Loucy (cell line): ENCODE measurements around the gene GPALPP1.

Experiments
- H2AFZ ChIP-seq: fragments of 200-600 bp; sonication (generic); 2 replicates; pipeline ENCODE4 v1.6.0; 2016; ENCODE audit warnings: antibody characterized with exemption, mild to moderate bottlenecking, low read length, moderate library complexity
- H3F3A ChIP-seq: fragments of 200-600 bp; 2 replicates; pipeline ENCODE4 v1.6.0; 2016; ENCODE audit warnings: antibody characterized with exemption, low read depth, mild to moderate bottlenecking
- H3K27me3 ChIP-seq: fragments of 200-600 bp; sonication (generic); 2 replicates; pipeline ENCODE4 v1.6.1; 2014; ENCODE audit warnings: low read length, mild to moderate bottlenecking; ENCODE audit not compliant: insufficient read depth, poor library complexity, severe bottlenecking
- H3K36me3 ChIP-seq: fragments of 200-600 bp; sonication (generic); 2 replicates; pipeline ENCODE4 v1.6.1; 2016; ENCODE audit warnings: low read length; ENCODE audit not compliant: insufficient read depth
- H3K4me1 ChIP-seq: fragments of 200-600 bp; sonication (generic); 2 replicates; pipeline ENCODE4 v1.5.1; 2014; ENCODE audit warnings: low read length, mild to moderate bottlenecking; ENCODE audit not compliant: insufficient read depth, poor library complexity, severe bottlenecking
- H3K4me2 ChIP-seq: fragments of 200-600 bp; sonication (generic); 2 replicates; pipeline ENCODE4 v1.6.0; 2014; ENCODE audit warnings: antibody characterized with exemption, low read length, low read depth, mild to moderate bottlenecking; ENCODE audit not compliant: poor library complexity, severe bottlenecking
- H3K4me3 ChIP-seq: fragments of 200-600 bp; sonication (generic); 2 replicates; pipeline ENCODE4 v1.5.1; 2014; ENCODE audit warnings: low read length, mild to moderate bottlenecking, mixed read lengths; ENCODE audit not compliant: poor library complexity, severe bottlenecking
- H3K79me2 ChIP-seq: fragments of 200-600 bp; sonication (generic); 2 replicates; pipeline ENCODE4 v1.6.1; 2014; ENCODE audit warnings: low read length; ENCODE audit not compliant: insufficient read depth
- H3K9ac ChIP-seq: fragments of 200-600 bp; sonication (generic); 2 replicates; pipeline ENCODE4 v1.6.0; 2014; ENCODE audit warnings: mild to moderate bottlenecking, low read depth, low read length, moderate library complexity; ENCODE audit not compliant: poor library complexity, severe bottlenecking
- H3K9me2 ChIP-seq: fragments of 200-600 bp; sonication (generic); replicated peaks from 2 replicates; pipeline ENCODE4 v1.6.1; 2016; ENCODE audit warnings: low read depth, low read length, mixed read lengths
- H3K9me3 ChIP-seq: fragments of 200-600 bp; sonication (generic); 2 replicates; pipeline ENCODE4 v1.6.1; 2014; ENCODE audit warnings: mild to moderate bottlenecking, antibody characterized with exemption, low read length, low read depth; ENCODE audit not compliant: insufficient read depth
- H4K20me1 ChIP-seq: fragments of 200-600 bp; sonication (generic); 2 replicates; pipeline ENCODE4 v1.6.0; 2014; ENCODE audit warnings: antibody characterized with exemption, low read length, mild to moderate bottlenecking; ENCODE audit not compliant: insufficient read depth, poor library complexity, severe bottlenecking
- CTCF ChIP-seq: fragments of 200-600 bp; sonication (generic); conservative IDR thresholded peaks from 2 replicates; pipeline ENCODE4 v1.5.1; 2014; ENCODE audit warnings: mild to moderate bottlenecking, antibody characterized with exemption, low read length
- EZH2phosphoT487 ChIP-seq: fragments of 200-600 bp; IDR thresholded peaks from 2 replicates; pipeline ENCODE4 v1.6.1; 2018; ENCODE audit warnings: antibody characterized with exemption, mild to moderate bottlenecking, moderate library complexity, borderline replicate concordance

Gene GPALPP1

GRCh38 chr13:44974056-44974793 is 15.1 kb upstream of the GPALPP1 start:
- TF ChIP-seq CTCF (no peak), EZH2phosphoT487 (no peak)
- no peaks in the 10 kb centered on the region for H3K9me2 ChIP-seq

GRCh38 chr13:44976196-44976595 is 13.1 kb upstream of the GPALPP1 start:
- no peaks in the 10 kb centered on the region for H3K27me3 ChIP-seq
- H3K4me2 ChIP-seq = no peak overlapping the region
- H3K4me1 ChIP-seq = no peaks in the 10 kb centered on the region
- no peak overlapping the region for H3K9ac ChIP-seq
- TF ChIP-seq EZH2phosphoT487 = no peak
- no peak for TF ChIP-seq CTCF
- peaks cover 7% of the 10 kb centered on the region; the same call in 1 of the 2 replicates for H3K79me2 ChIP-seq
- H2AFZ ChIP-seq = no peak overlapping the region
- H3K9me2 ChIP-seq = no peaks in the 10 kb centered on the region
- H3K9me3 ChIP-seq = no peaks in the 10 kb centered on the region
- H3K4me3 ChIP-seq = no peak overlapping the region
- peaks cover 71% of the 10 kb centered on the region; the same call in 1 of the 2 replicates for H3K36me3 ChIP-seq
- no peaks in the 10 kb centered on the region for H3F3A ChIP-seq
- no peaks in the 10 kb centered on the region for H4K20me1 ChIP-seq

More at GRCh38 chr13:44974056-44974793, 15.1 kb upstream of the GPALPP1 start:
- no peaks in the 10 kb centered on the region for H3K9me3 ChIP-seq
- H3K79me2 ChIP-seq = 0 out of 2 replicates have a peak, but pooled peaks cover 6% of the 10 kb centered on the region
- no peak overlapping the region for H3K4me3 ChIP-seq
- no peaks in the 10 kb centered on the region for H4K20me1 ChIP-seq
- H3K9ac ChIP-seq = no peak overlapping the region
- H3F3A ChIP-seq = no peaks in the 10 kb centered on the region
- H3K36me3 ChIP-seq = peaks cover 55% of the 10 kb centered on the region; the same call in 1 of the 2 replicates
- no peak overlapping the region for H2AFZ ChIP-seq
- no peaks in the 10 kb centered on the region for H3K27me3 ChIP-seq
- no peaks in the 10 kb centered on the region for H3K4me1 ChIP-seq
- H3K4me2 ChIP-seq = no peak overlapping the region

GRCh38 chr13:44976949-44977583 is 12.3 kb upstream of the GPALPP1 start:
- H3K4me3 ChIP-seq = no peak overlapping the region
- H3K9me3 ChIP-seq = no peaks in the 10 kb centered on the region
- H3K79me2 ChIP-seq = peaks cover 10% of the 10 kb centered on the region; the same call in 1 of the 2 replicates
- H3K9me2 ChIP-seq = no peaks in the 10 kb centered on the region
- H3K27me3 ChIP-seq = no peaks in the 10 kb centered on the region
- H4K20me1 ChIP-seq = no peaks in the 10 kb centered on the region
- no peaks in the 10 kb centered on the region for H3K4me1 ChIP-seq
- no peak overlapping the region for H3K4me2 ChIP-seq
- H2AFZ ChIP-seq = no peak overlapping the region
- no peak for TF ChIP-seq EZH2phosphoT487
- no peak for TF ChIP-seq CTCF
- no peak overlapping the region for H3K9ac ChIP-seq
- H3K36me3 ChIP-seq = peaks cover 73% of the 10 kb centered on the region; the same call in 1 of the 2 replicates
- H3F3A ChIP-seq = no peaks in the 10 kb centered on the region
